K562 (cell line): ENCODE data around the gene CBFA2T3. TPM values are rescaled to one million over a fixed set of nuclear protein-coding genes. Genes with fewer than 3 reads are reported as not detected.

Experiments used
- CHCHD3 ChIP-seq: fragments of 250-450 bp; sonication (Bioruptor Pico); IDR thresholded peaks from 2 replicates; pipeline ENCODE4 v2.1.2; 2022; ENCODE audit warnings: mild to moderate bottlenecking
- ETV6 ChIP-seq, 3 experiments: fragments of 150-350 bp in 1 of 3; sonication (generic) in 1 of 3; formaldehyde crosslinking in 1 of 3; IDR thresholded peaks; 2 replicates each; pipeline versions ENCODE4 v1.6.1 to v1.8.0; 2014 to 2022; ENCODE audit warnings: borderline replicate concordance in 2 of 3, low read depth in 2 of 3, antibody characterized with exemption in 1 of 3, low read length in 1 of 3, mild to moderate bottlenecking in 1 of 3, missing genetic modification reagents in 1 of 3
- HDAC8 ChIP-seq: fragments of 450-650 bp; IDR thresholded peaks from 2 replicates; pipeline ENCODE4 v1.6.1; 2016; ENCODE audit warnings: mild to moderate bottlenecking, missing genetic modification characterization, moderate library complexity, missing compliant biosample characterization
- KLF13 ChIP-seq: fragments of 450-650 bp; IDR thresholded peaks from 2 replicates; pipeline ENCODE4 v1.6.1; 2016; ENCODE audit warnings: missing genetic modification characterization, low read depth, mild to moderate bottlenecking, missing compliant biosample characterization, moderate library complexity, borderline replicate concordance
- NCOA1 ChIP-seq: fragments of 450-650 bp; IDR thresholded peaks from 2 replicates; pipeline ENCODE4 v1.6.1; 2016; ENCODE audit warnings: low read depth
- NR2C2 ChIP-seq, 2 experiments: fragments of 200-800 bp in 1 of 2; sonication (Bioruptor generic) in 1 of 2; sonication (generic) in 1 of 2; formaldehyde crosslinking in 1 of 2; IDR thresholded peaks; 2 replicates each; pipeline versions ENCODE4 v1.6.1 to v1.8.0; 2016 to 2022; ENCODE audit warnings: mild to moderate bottlenecking in 1 of 2, missing compliant biosample characterization in 1 of 2, missing genetic modification characterization in 1 of 2, missing genetic modification reagents in 1 of 2
- STAT5B ChIP-seq: fragments of 250-450 bp; sonication (Bioruptor Pico); IDR thresholded peaks from 2 replicates; pipeline ENCODE4 v1.8.0; 2021; ENCODE audit warnings: mild to moderate bottlenecking, inconsistent platforms
- ZNF583 ChIP-seq: fragments of 250-450 bp; sonication (Bioruptor Pico); IDR thresholded peaks from 2 replicates; pipeline ENCODE4 v1.4.0; 2020
- ZNF79 ChIP-seq: fragments of 250-450 bp; sonication (Bioruptor Pico); IDR thresholded peaks from 2 replicates; pipeline ENCODE4 v1.4.0; 2020; ENCODE audit warnings: low read depth, mild to moderate bottlenecking, moderate library complexity
- polyA plus RNA-seq, 8 experiments: library from polyadenylated mRNA; depleted of rRNA in 4 of 8; stranded (reverse) in 5 of 8; unstranded in 3 of 8; fragments of >200 nt; fragmentation: Nextera tagmentation in 2 of 8; fragmentation: Illumina TruSeq in 1 of 8; extraction: Ambion mirVana in 2 of 8; extraction: Trizol in 1 of 8; gene quantifications; 2 replicates each; pipeline versions ENCODE4 v1.2.1 to v1.2.3, GENCODE V29; 2011 to 2014; ENCODE audit warnings: inconsistent platforms in 1 of 8, missing spikeins in 1 of 8
- total RNA-seq, 7 experiments: library from RNA; depleted of rRNA in 6 of 7; stranded (reverse); fragments of >200 nt in 6 of 7; fragmentation: Illumina TruSeq in 2 of 7; extraction: Trizol in 2 of 7; gene quantifications; 2 replicates each; pipeline versions ENCODE4 v1.2.1 to v1.2.3, GENCODE V29; 2011 to 2021; ENCODE audit warnings: low replicate concordance in 1 of 7
- TF ChIP-seq, protein P1 (sequence below): sonication (generic); formaldehyde crosslinking; IDR thresholded peaks from 2 replicates; pipeline ENCODE4 v1.8.0; 2022; ENCODE audit warnings: mild to moderate bottlenecking, missing genetic modification reagents
- TF ChIP-seq, protein P2 (sequence below), 2 experiments: fragments of 200-800 bp in 1 of 2; sonication (Bioruptor generic) in 1 of 2; sonication (generic) in 1 of 2; formaldehyde crosslinking in 1 of 2; IDR thresholded peaks in 1 of 2; conservative IDR thresholded peaks in 1 of 2; 2 replicates each; pipeline versions ENCODE4 v1.5.0 to v1.6.1; 2016 to 2020; ENCODE audit warnings: missing compliant biosample characterization in 1 of 2, missing genetic modification characterization in 1 of 2, missing genetic modification reagents in 1 of 2
- TF ChIP-seq, protein P3 (sequence below): sonication (generic); formaldehyde crosslinking; IDR thresholded peaks from 2 replicates; pipeline ENCODE4 v1.8.0; 2023; ENCODE audit warnings: mild to moderate bottlenecking, missing genetic modification reagents
- TF ChIP-seq, protein P4 (sequence below): sonication (generic); formaldehyde crosslinking; IDR thresholded peaks from 2 replicates; pipeline ENCODE4 v1.8.0; 2023; ENCODE audit warnings: mild to moderate bottlenecking, missing genetic modification reagents

Gene CBFA2T3
- total and polyA plus RNA-seq, 9 of the 15 experiments (the other 6 are each of a cell fraction or from before 2014, with no cell fraction given) = 2.3 to 145 (median 6.7) TPM

DNA sequence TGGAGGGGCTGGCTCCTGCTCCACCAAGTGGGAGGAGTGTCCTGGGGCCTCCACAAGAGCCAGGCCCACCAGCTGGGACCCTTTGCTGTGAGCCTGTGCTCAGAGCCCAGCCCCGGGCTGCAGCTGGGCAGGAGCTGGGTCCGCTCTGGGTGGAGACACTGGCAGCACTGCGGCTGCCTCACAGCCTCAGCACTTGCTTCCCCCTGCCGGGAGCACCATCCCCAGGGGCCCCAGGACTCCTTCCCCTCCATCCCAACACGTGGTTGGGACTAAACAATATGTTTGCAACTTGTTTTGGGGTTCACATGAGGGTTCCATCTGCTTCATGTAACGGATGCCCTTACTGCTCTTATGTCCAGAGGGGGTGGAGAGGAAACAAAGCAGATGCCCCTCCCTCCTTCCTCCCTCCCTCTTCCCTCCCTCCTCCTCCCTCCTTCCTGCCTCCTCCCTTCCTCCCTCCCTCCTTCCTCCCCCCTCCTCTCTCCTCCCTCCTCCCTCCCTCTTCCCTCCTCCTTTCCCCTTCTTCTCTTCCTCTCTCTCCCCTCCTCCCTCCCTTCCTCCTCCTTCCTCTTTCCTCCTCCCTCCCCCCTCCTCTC, 16.3 kb upstream of the CBFA2T3 start (continued):
- TF ChIP-seq, protein P1, sequence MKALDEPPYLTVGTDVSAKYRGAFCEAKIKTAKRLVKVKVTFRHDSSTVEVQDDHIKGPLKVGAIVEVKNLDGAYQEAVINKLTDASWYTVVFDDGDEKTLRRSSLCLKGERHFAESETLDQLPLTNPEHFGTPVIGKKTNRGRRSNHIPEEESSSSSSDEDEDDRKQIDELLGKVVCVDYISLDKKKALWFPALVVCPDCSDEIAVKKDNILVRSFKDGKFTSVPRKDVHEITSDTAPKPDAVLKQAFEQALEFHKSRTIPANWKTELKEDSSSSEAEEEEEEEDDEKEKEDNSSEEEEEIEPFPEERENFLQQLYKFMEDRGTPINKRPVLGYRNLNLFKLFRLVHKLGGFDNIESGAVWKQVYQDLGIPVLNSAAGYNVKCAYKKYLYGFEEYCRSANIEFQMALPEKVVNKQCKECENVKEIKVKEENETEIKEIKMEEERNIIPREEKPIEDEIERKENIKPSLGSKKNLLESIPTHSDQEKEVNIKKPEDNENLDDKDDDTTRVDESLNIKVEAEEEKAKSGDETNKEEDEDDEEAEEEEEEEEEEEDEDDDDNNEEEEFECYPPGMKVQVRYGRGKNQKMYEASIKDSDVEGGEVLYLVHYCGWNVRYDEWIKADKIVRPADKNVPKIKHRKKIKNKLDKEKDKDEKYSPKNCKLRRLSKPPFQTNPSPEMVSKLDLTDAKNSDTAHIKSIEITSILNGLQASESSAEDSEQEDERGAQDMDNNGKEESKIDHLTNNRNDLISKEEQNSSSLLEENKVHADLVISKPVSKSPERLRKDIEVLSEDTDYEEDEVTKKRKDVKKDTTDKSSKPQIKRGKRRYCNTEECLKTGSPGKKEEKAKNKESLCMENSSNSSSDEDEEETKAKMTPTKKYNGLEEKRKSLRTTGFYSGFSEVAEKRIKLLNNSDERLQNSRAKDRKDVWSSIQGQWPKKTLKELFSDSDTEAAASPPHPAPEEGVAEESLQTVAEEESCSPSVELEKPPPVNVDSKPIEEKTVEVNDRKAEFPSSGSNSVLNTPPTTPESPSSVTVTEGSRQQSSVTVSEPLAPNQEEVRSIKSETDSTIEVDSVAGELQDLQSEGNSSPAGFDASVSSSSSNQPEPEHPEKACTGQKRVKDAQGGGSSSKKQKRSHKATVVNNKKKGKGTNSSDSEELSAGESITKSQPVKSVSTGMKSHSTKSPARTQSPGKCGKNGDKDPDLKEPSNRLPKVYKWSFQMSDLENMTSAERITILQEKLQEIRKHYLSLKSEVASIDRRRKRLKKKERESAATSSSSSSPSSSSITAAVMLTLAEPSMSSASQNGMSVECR (CRISPR knock-in tag) = no peak
- TF ChIP-seq ZNF79 (no peak), NCOA1 (no peak), ETV6 (IDR thresholded peaks at IDR 0.05; ENCODE audit: borderline replicate concordance in 1 of 2, low read depth in 2 of 2, low read length in 1 of 2) (no peak; a peak in 2 of 4 replicates), ETV6 (CRISPR knock-in tag; IDR thresholded peaks at IDR 0.05; ENCODE audit: borderline replicate concordance) (no peak), NR2C2 (CRISPR knock-in tag; IDR thresholded peaks at IDR 0.05) (no peak), NR2C2 (tag; IDR thresholded peaks at IDR 0.05) (no peak), CHCHD3 (CRISPR knock-in tag) (no peak), STAT5B (CRISPR knock-in tag) (no peak), KLF13 (tag) (peak; percentile 34; the same call in 1 of the 2 replicates), HDAC8 (tag) (no peak), ZNF583 (0 out of 2 replicates have a peak, but pooled peaks have one; percentile 34)
- TF ChIP-seq, protein P2, sequence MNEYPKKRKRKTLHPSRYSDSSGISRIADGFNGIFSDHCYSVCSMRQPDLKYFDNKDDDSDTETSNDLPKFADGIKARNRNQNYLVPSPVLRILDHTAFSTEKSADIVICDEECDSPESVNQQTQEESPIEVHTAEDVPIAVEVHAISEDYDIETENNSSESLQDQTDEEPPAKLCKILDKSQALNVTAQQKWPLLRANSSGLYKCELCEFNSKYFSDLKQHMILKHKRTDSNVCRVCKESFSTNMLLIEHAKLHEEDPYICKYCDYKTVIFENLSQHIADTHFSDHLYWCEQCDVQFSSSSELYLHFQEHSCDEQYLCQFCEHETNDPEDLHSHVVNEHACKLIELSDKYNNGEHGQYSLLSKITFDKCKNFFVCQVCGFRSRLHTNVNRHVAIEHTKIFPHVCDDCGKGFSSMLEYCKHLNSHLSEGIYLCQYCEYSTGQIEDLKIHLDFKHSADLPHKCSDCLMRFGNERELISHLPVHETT (CRISPR knock-in tag; conservative IDR thresholded peaks at IDR 0.05 in 1 of 2, IDR thresholded peaks at IDR 0.05 in 1 of 2) = no peak
- TF ChIP-seq, protein P3, sequence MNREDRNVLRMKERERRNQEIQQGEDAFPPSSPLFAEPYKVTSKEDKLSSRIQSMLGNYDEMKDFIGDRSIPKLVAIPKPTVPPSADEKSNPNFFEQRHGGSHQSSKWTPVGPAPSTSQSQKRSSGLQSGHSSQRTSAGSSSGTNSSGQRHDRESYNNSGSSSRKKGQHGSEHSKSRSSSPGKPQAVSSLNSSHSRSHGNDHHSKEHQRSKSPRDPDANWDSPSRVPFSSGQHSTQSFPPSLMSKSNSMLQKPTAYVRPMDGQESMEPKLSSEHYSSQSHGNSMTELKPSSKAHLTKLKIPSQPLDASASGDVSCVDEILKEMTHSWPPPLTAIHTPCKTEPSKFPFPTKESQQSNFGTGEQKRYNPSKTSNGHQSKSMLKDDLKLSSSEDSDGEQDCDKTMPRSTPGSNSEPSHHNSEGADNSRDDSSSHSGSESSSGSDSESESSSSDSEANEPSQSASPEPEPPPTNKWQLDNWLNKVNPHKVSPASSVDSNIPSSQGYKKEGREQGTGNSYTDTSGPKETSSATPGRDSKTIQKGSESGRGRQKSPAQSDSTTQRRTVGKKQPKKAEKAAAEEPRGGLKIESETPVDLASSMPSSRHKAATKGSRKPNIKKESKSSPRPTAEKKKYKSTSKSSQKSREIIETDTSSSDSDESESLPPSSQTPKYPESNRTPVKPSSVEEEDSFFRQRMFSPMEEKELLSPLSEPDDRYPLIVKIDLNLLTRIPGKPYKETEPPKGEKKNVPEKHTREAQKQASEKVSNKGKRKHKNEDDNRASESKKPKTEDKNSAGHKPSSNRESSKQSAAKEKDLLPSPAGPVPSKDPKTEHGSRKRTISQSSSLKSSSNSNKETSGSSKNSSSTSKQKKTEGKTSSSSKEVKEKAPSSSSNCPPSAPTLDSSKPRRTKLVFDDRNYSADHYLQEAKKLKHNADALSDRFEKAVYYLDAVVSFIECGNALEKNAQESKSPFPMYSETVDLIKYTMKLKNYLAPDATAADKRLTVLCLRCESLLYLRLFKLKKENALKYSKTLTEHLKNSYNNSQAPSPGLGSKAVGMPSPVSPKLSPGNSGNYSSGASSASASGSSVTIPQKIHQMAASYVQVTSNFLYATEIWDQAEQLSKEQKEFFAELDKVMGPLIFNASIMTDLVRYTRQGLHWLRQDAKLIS = no peak
- TF ChIP-seq, protein P4, sequence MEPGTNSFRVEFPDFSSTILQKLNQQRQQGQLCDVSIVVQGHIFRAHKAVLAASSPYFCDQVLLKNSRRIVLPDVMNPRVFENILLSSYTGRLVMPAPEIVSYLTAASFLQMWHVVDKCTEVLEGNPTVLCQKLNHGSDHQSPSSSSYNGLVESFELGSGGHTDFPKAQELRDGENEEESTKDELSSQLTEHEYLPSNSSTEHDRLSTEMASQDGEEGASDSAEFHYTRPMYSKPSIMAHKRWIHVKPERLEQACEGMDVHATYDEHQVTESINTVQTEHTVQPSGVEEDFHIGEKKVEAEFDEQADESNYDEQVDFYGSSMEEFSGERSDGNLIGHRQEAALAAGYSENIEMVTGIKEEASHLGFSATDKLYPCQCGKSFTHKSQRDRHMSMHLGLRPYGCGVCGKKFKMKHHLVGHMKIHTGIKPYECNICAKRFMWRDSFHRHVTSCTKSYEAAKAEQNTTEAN (CRISPR knock-in tag) = no peak
